GM12892 (cell line): ENCODE measurements around the gene PIM1.

Experiments
- POLR2AphosphoS5 ChIP-seq: IDR thresholded peaks from 2 replicates; pipeline ENCODE4 v1.6.1; 2011; ENCODE audit warnings: low read depth, low read length, control low read depth
- TAF1 ChIP-seq: IDR thresholded peaks from 2 replicates; pipeline ENCODE4 v1.6.1; 2011; ENCODE audit warnings: low read depth, mild to moderate bottlenecking, control low read depth, low read length, borderline replicate concordance

DNA sequence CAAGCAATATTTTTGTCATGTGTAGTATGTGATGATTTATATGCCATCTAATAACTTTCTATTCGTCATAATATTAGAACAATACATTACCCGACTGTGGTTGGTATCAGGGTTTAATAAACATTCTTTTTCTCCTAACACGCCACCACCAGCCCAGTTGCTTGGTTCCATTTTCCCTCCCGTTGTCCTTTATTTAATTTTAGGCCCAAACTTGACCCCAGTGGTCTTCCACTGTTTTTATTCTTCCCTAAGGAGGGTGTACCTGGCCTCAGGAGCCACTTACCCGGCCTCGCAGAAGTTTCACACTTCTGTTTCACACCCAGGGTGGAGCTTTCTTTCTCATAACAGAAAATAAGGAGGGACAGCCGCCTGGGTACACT is 33.1 kb upstream of the PIM1 start:
- TF ChIP-seq TAF1, result no peak
- no peak for TF ChIP-seq POLR2AphosphoS5
